Loucy (cell line): Measurements from ENCODE around the gene CSNK1G1.

ENCODE experiments used
- H2AFZ ChIP-seq: fragments of 200-600 bp; sonication (generic); 2 replicates; pipeline ENCODE4 v1.6.0; 2016; ENCODE audit warnings: antibody characterized with exemption, mild to moderate bottlenecking, low read length, moderate library complexity
- H3F3A ChIP-seq: fragments of 200-600 bp; 2 replicates; pipeline ENCODE4 v1.6.0; 2016; ENCODE audit warnings: antibody characterized with exemption, low read depth, mild to moderate bottlenecking
- H3K27me3 ChIP-seq: fragments of 200-600 bp; sonication (generic); 2 replicates; pipeline ENCODE4 v1.6.1; 2014; ENCODE audit warnings: low read length, mild to moderate bottlenecking; ENCODE audit not compliant: insufficient read depth, poor library complexity, severe bottlenecking
- H3K36me3 ChIP-seq: fragments of 200-600 bp; sonication (generic); 2 replicates; pipeline ENCODE4 v1.6.1; 2016; ENCODE audit warnings: low read length; ENCODE audit not compliant: insufficient read depth
- H3K4me1 ChIP-seq: fragments of 200-600 bp; sonication (generic); 2 replicates; pipeline ENCODE4 v1.5.1; 2014; ENCODE audit warnings: low read length, mild to moderate bottlenecking; ENCODE audit not compliant: insufficient read depth, poor library complexity, severe bottlenecking
- H3K4me2 ChIP-seq: fragments of 200-600 bp; sonication (generic); 2 replicates; pipeline ENCODE4 v1.6.0; 2014; ENCODE audit warnings: antibody characterized with exemption, low read length, low read depth, mild to moderate bottlenecking; ENCODE audit not compliant: poor library complexity, severe bottlenecking
- H3K4me3 ChIP-seq: fragments of 200-600 bp; sonication (generic); 2 replicates; pipeline ENCODE4 v1.5.1; 2014; ENCODE audit warnings: low read length, mild to moderate bottlenecking, mixed read lengths; ENCODE audit not compliant: poor library complexity, severe bottlenecking
- H3K79me2 ChIP-seq: fragments of 200-600 bp; sonication (generic); 2 replicates; pipeline ENCODE4 v1.6.1; 2014; ENCODE audit warnings: low read length; ENCODE audit not compliant: insufficient read depth
- H3K9ac ChIP-seq: fragments of 200-600 bp; sonication (generic); 2 replicates; pipeline ENCODE4 v1.6.0; 2014; ENCODE audit warnings: mild to moderate bottlenecking, low read depth, low read length, moderate library complexity; ENCODE audit not compliant: poor library complexity, severe bottlenecking
- H3K9me2 ChIP-seq: fragments of 200-600 bp; sonication (generic); replicated peaks from 2 replicates; pipeline ENCODE4 v1.6.1; 2016; ENCODE audit warnings: low read depth, low read length, mixed read lengths
- H3K9me3 ChIP-seq: fragments of 200-600 bp; sonication (generic); 2 replicates; pipeline ENCODE4 v1.6.1; 2014; ENCODE audit warnings: mild to moderate bottlenecking, antibody characterized with exemption, low read length, low read depth; ENCODE audit not compliant: insufficient read depth
- H4K20me1 ChIP-seq: fragments of 200-600 bp; sonication (generic); 2 replicates; pipeline ENCODE4 v1.6.0; 2014; ENCODE audit warnings: antibody characterized with exemption, low read length, mild to moderate bottlenecking; ENCODE audit not compliant: insufficient read depth, poor library complexity, severe bottlenecking
- CTCF ChIP-seq: fragments of 200-600 bp; sonication (generic); conservative IDR thresholded peaks from 2 replicates; pipeline ENCODE4 v1.5.1; 2014; ENCODE audit warnings: mild to moderate bottlenecking, antibody characterized with exemption, low read length
- EZH2phosphoT487 ChIP-seq: fragments of 200-600 bp; IDR thresholded peaks from 2 replicates; pipeline ENCODE4 v1.6.1; 2018; ENCODE audit warnings: antibody characterized with exemption, mild to moderate bottlenecking, moderate library complexity, borderline replicate concordance

Gene CSNK1G1

GRCh38 chr15:64163659-64164362 is 192.2 kb downstream of the CSNK1G1 start:
- peaks cover 27% of the 10 kb centered on the region for H3K4me1 ChIP-seq
- no peaks in the 10 kb centered on the region; the same call in 1 of the 2 replicates for H3F3A ChIP-seq
- H3K36me3 ChIP-seq = peaks cover 15% of the 10 kb centered on the region; the same call in 1 of the 2 replicates
- H3K4me3 ChIP-seq = peak overlapping the region; percentile 95
- peak overlapping the region; percentile 92 for H2AFZ ChIP-seq
- peaks cover 40% of the 10 kb centered on the region for H3K79me2 ChIP-seq
- H3K9me2 ChIP-seq = no peaks in the 10 kb centered on the region
- peak overlapping the region; percentile 82 for H3K9ac ChIP-seq
- peak overlapping the region; percentile 88 for H3K4me2 ChIP-seq
- H3K9me3 ChIP-seq = no peaks in the 10 kb centered on the region
- peaks cover 30% of the 10 kb centered on the region for H4K20me1 ChIP-seq
- H3K27me3 ChIP-seq = no peaks in the 10 kb centered on the region
- TF ChIP-seq CTCF = no peak
- TF ChIP-seq EZH2phosphoT487 = no peak

GRCh38 chr15:64162869-64163658 is 192.9 kb downstream of the CSNK1G1 start, which contains the start of gene PPIB:
PPIB (minus strand) TSS chr15:64163022; CDS start chr15:64162986, 36 bp downstream.
- H3K4me3 ChIP-seq = peak within 1 kb of the TSS; percentile 95
- TF ChIP-seq CTCF = peak; percentile 61
- no peak for TF ChIP-seq EZH2phosphoT487
- peak within 1 kb of the TSS; percentile 88 for H3K4me2 ChIP-seq
- H3K9me3 ChIP-seq = no peaks in the 10 kb centered on the region
- H3K79me2 ChIP-seq = peaks cover 48% of the 10 kb centered on the region
- H3K27me3 ChIP-seq = no peaks in the 10 kb centered on the region
- H3K9me2 ChIP-seq = no peaks in the 10 kb centered on the region
- peak within 1 kb of the TSS; percentile 92 for H2AFZ ChIP-seq
- H3F3A ChIP-seq = no peaks in the 10 kb centered on the region; the same call in 1 of the 2 replicates
- H3K4me1 ChIP-seq = peaks cover 30% of the 10 kb centered on the region
- H3K36me3 ChIP-seq = peaks cover 22% of the 10 kb centered on the region; the same call in 1 of the 2 replicates
- H4K20me1 ChIP-seq = peaks cover 36% of the 10 kb centered on the region
- peak within 1 kb of the TSS; percentile 97 for H3K9ac ChIP-seq

- peaks cover 42% of the 10 kb centered on the region for H4K20me1 ChIP-seq
- H3K27me3 ChIP-seq = no peaks in the 10 kb centered on the region
- no peaks in the 10 kb centered on the region; the same call in 1 of the 2 replicates for H3F3A ChIP-seq
- no peaks in the 10 kb centered on the region for H3K9me2 ChIP-seq
- H3K36me3 ChIP-seq = peaks cover 28% of the 10 kb centered on the region; the same call in 1 of the 2 replicates
- peak overlapping the region; percentile 95 for H3K4me3 ChIP-seq
- peak overlapping the region; percentile 97 for H3K9ac ChIP-seq
- peaks cover 49% of the 10 kb centered on the region for H3K79me2 ChIP-seq
- TF ChIP-seq EZH2phosphoT487 = no peak
- TF ChIP-seq CTCF = no peak
- H3K9me3 ChIP-seq = no peaks in the 10 kb centered on the region
- H3K4me2 ChIP-seq = peak overlapping the region; percentile 88
- H3K4me1 ChIP-seq = peaks cover 30% of the 10 kb centered on the region
- 0 out of 2 replicates have a peak overlapping the region, but pooled peaks have one; percentile 58 for H2AFZ ChIP-seq
These were observed 193.5 kb downstream of the CSNK1G1 start for GRCh38 chr15:64162478-64162868.
